ENCODE results near the gene PASK.

PASK gene

DNA sequence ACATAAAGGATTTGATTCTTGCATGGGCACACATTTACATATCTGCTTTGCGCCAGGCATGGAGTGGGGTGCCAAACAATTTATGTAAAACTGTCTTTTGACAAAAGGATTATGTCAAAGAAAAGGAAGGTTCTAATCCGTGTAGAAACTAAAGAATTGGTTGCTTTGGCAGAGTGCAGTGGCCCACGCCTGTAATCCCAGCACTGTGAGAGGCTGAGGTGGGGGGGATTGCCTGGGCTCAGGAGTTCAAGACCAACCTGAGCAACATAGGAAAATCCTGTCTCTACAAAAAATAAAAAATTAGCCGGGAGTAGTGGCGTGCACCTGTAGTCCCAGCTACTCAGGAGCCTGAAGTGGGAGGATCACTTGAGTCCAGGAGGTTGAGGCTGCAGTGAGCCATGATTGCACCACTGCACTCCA is 46.1 kb downstream of the PASK start:
- no peak overlapping the region for H3K27ac ChIP-seq
- no peak for DNase-seq

DNA sequence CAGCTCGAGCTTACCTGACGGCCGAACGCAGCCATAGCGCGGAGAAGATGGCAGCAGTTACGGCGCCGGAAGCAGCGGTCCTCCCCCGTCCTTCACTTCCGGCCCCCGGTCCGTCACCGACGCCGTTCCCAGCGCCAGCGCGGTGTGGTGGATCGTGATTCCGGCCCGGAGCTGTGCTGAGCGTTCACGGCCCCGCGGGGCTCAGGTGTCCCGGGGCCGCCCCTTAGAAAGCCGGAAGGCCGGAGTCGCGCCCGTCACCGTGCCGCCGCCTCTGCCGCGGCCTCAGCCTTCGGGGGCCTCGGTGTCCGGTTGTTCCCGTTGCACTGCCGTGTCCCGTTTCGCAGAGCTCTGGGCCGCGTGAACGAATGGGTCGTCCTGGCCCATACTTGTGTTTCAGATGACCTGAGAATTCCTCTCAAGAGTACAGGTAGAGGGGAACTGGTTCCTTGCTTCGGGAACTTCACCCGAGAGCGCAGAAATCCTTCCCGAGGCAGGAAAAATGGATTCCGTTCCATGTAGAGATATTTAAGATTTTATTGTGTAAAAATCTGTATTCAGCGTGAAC is 47.0 kb downstream of the PASK start, which contains the start of gene MTERF4:
TSS of gene MTERF4 (minus strand) at position 49 of the 565 bp plus-strand sequence. CDS start at position 35, 14 bp downstream.
- H3K27ac ChIP-seq = peak within 1 kb of the TSS; percentile 55
- H3K27me3 ChIP-seq (replicated peaks) = no peaks in the 10 kb centered on the region
- in situ Hi-C loops (cut with HindIII; ENCODE audit: low pct_ligation_motif_present, low sequenced_read_pairs) = no loop called here
- H3K36me3 ChIP-seq (replicated peaks) = peaks cover 2% of the 10 kb centered on the region
- no peak for TF ChIP-seq CTCF (IDR thresholded peaks at IDR 0.05; ENCODE audit: low read depth, low read length, missing control alignments)
- DNase-seq = peak; percentile 68
- peak within 1 kb of the TSS; percentile 92 for H3K4me3 ChIP-seq (ENCODE audit: low read depth, low read length)

More for the DNA sequence above, 46.1 kb downstream of the PASK start:
- TF ChIP-seq CTCF (IDR thresholded peaks at IDR 0.05; ENCODE audit: low read depth, low read length, missing control alignments) = no peak
- Histone ChIP-seq H3K27me3 (replicated peaks) (no peaks in the 10 kb centered on the region), H3K4me3 (ENCODE audit: low read depth, low read length) (peak overlapping the region; percentile 92), H3K36me3 (replicated peaks) (peaks cover 2% of the 10 kb centered on the region)
- in situ Hi-C loops (cut with HindIII; ENCODE audit: low pct_ligation_motif_present, low sequenced_read_pairs) = no loop called here

GRCh38 chr2:241099246-241099645 is 50.0 kb downstream of the PASK start:
- no peak for DNase-seq
- H3K27me3 ChIP-seq (replicated peaks) = no peaks in the 10 kb centered on the region
- H3K4me3 ChIP-seq (ENCODE audit: low read depth, low read length) = no peak overlapping the region
- in situ Hi-C loops (cut with HindIII; ENCODE audit: low pct_ligation_motif_present, low sequenced_read_pairs) = loop anchor here (25.0 kb wide), 1 partner anchor 262 kb away; no protein-coding TSS in a partner anchor
- H3K36me3 ChIP-seq (replicated peaks) = peaks cover 19% of the 10 kb centered on the region
- no peak overlapping the region for H3K27ac ChIP-seq
- TF ChIP-seq CTCF (IDR thresholded peaks at IDR 0.05; ENCODE audit: low read depth, low read length, missing control alignments) = no peak

GRCh38 chr2:241096979-241097378 is 52.3 kb downstream of the PASK start:
- in situ Hi-C loops (cut with HindIII; ENCODE audit: low pct_ligation_motif_present, low sequenced_read_pairs) = loop anchor here (25.0 kb wide), 1 partner anchor 260 kb away; no protein-coding TSS in a partner anchor
- DNase-seq = no peak
- H3K36me3 ChIP-seq (replicated peaks) = peaks cover 28% of the 10 kb centered on the region
- H3K27me3 ChIP-seq (replicated peaks) = no peaks in the 10 kb centered on the region
- no peak overlapping the region for H3K4me3 ChIP-seq (ENCODE audit: low read depth, low read length)
- TF ChIP-seq CTCF (IDR thresholded peaks at IDR 0.05; ENCODE audit: low read depth, low read length, missing control alignments) = no peak
- no peak overlapping the region for H3K27ac ChIP-seq

DNA sequence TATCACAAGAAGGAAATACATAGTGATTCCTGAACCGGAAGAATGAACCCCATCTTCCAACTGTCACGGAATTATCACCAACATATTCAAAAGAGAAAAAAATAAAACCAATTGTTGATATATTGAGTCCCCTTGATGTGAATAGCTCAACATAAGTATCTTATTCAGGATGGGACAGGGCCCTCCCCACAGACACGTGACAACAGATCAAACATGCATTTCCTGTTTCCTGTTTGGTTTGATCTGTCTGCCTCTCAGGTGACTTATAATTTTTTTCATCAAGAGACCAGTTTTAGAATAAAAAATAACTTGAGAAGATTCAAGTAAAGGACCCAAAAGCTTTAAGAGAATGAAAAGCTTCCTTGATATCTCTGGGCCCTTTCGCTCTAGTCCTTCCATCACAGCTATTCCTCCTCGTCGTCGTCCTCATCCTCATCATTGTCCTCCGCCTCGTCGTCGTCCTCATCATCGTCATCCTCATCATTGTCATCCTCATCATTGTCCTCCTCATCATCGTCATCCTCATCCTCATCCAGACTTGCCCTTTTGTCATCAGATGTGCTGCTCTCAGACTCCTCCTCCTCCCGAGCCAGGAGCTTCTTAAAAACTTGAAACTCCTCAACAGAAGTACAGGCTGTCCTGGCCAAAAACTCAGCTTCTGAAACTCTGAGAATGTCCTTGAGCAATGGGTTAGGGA is 53.5 kb downstream of the PASK start:
- TF ChIP-seq CTCF (IDR thresholded peaks at IDR 0.05; ENCODE audit: low read depth, low read length, missing control alignments) = no peak
- in situ Hi-C loops (cut with HindIII; ENCODE audit: low pct_ligation_motif_present, low sequenced_read_pairs) = loop anchor here (25.0 kb wide), 1 partner anchor 258 kb away; no protein-coding TSS in a partner anchor
- H3K27me3 ChIP-seq (replicated peaks) = no peaks in the 10 kb centered on the region
- H3K36me3 ChIP-seq (replicated peaks) = peaks cover 33% of the 10 kb centered on the region
- no peak for DNase-seq
- no peak overlapping the region for H3K4me3 ChIP-seq (ENCODE audit: low read depth, low read length)
- no peak overlapping the region for H3K27ac ChIP-seq
